ENCODE results near the gene KIAA0513. TPM values are rescaled to one million over a fixed set of nuclear protein-coding genes. Genes with fewer than 3 reads are reported as not detected.

KIAA0513 gene
- total RNA-seq, 1 donor from 2014 or later = 16.3 TPM

- Mint-ChIP-seq H3K9me3 (ENCODE audit: low read depth) (no peaks in the 10 kb centered on the region), H3K27me3 (no peaks in the 10 kb centered on the region), H3K4me3 (ENCODE audit: low read depth) (no peak overlapping the region), H3K27ac (no peak overlapping the region), H3K36me3 (ENCODE audit: insufficient read depth) (peaks cover 3% of the 10 kb centered on the region), H3K4me1 (ENCODE audit: low read depth) (peaks cover 1% of the 10 kb centered on the region)
- DNase-seq (ENCODE audit: low spot score, unreplicated experiment) = no peak
- TF ChIP-seq CTCF (IDR thresholded peaks at IDR 0.05; ENCODE audit: unreplicated experiment) = no peak
Measured at GRCh38 chr16:85066346-85066885, 38.8 kb downstream of the KIAA0513 start.

- DNase-seq (ENCODE audit: low spot score, unreplicated experiment) = no peak
- H3K4me3 Mint-ChIP-seq (ENCODE audit: low read depth) = no peak overlapping the region
- no peaks in the 10 kb centered on the region for H3K9me3 Mint-ChIP-seq (ENCODE audit: low read depth)
- TF ChIP-seq CTCF (IDR thresholded peaks at IDR 0.05; ENCODE audit: unreplicated experiment) = no peak
- H3K4me1 Mint-ChIP-seq (ENCODE audit: low read depth) = no peaks in the 10 kb centered on the region
- H3K27me3 Mint-ChIP-seq = no peaks in the 10 kb centered on the region
- H3K36me3 Mint-ChIP-seq (ENCODE audit: insufficient read depth) = peaks cover 8% of the 10 kb centered on the region
- no peak overlapping the region for H3K27ac Mint-ChIP-seq
Measured at GRCh38 chr16:85067024-85067423, 39.4 kb downstream of the KIAA0513 start.

GRCh38 chr16:85067426-85067825 lies 39.8 kb downstream of the KIAA0513 start:
- no peak for TF ChIP-seq CTCF (IDR thresholded peaks at IDR 0.05; ENCODE audit: unreplicated experiment)
- Mint-ChIP-seq H3K27ac (no peak overlapping the region), H3K36me3 (ENCODE audit: insufficient read depth) (peaks cover 8% of the 10 kb centered on the region), H3K27me3 (no peaks in the 10 kb centered on the region), H3K4me1 (ENCODE audit: low read depth) (no peaks in the 10 kb centered on the region), H3K4me3 (ENCODE audit: low read depth) (no peak overlapping the region), H3K9me3 (ENCODE audit: low read depth) (no peaks in the 10 kb centered on the region)
- no peak for DNase-seq (ENCODE audit: low spot score, unreplicated experiment)

- Mint-ChIP-seq H3K4me3 (ENCODE audit: low read depth) (no peak overlapping the region), H3K4me1 (ENCODE audit: low read depth) (no peaks in the 10 kb centered on the region), H3K36me3 (ENCODE audit: insufficient read depth) (peaks cover 8% of the 10 kb centered on the region), H3K27me3 (no peaks in the 10 kb centered on the region), H3K27ac (no peak overlapping the region), H3K9me3 (ENCODE audit: low read depth) (no peaks in the 10 kb centered on the region)
- no peak for TF ChIP-seq CTCF (IDR thresholded peaks at IDR 0.05; ENCODE audit: unreplicated experiment)
- no peak for DNase-seq (ENCODE audit: low spot score, unreplicated experiment)
Measured at GRCh38 chr16:85068746-85069145, 41.2 kb downstream of the KIAA0513 start.

- DNase-seq (ENCODE audit: low spot score, unreplicated experiment) = no peak
- TF ChIP-seq CTCF (IDR thresholded peaks at IDR 0.05; ENCODE audit: unreplicated experiment) = no peak
- Mint-ChIP-seq H3K9me3 (ENCODE audit: low read depth) (no peaks in the 10 kb centered on the region), H3K27me3 (no peaks in the 10 kb centered on the region), H3K4me1 (ENCODE audit: low read depth) (no peaks in the 10 kb centered on the region), H3K4me3 (ENCODE audit: low read depth) (no peak overlapping the region), H3K36me3 (ENCODE audit: insufficient read depth) (peaks cover 8% of the 10 kb centered on the region), H3K27ac (no peak overlapping the region)
Measured at GRCh38 chr16:85069171-85069570, 41.6 kb downstream of the KIAA0513 start.

Measured in progenitor cell of endocrine pancreas (in vitro differentiated cells).